ENCODE measurements around the gene GJA4. TPM values are rescaled to one million over a fixed set of nuclear protein-coding genes. Genes with fewer than 3 reads are reported as not detected.

GJA4 gene
- total and polyA plus RNA-seq, 2 of the 8 experiments (the other 6 are each of a cell fraction or from before 2014, with no cell fraction given), result 3.2 to 3.9 TPM

- TF ChIP-seq CHD7 (IDR thresholded peaks at IDR 0.05; ENCODE audit: insufficient replicate concordance, low read length) (no peak), CHD1 (IDR thresholded peaks at IDR 0.05; ENCODE audit: low read depth, low read length) (no peak), EZH2 (IDR thresholded peaks at IDR 0.05; ENCODE audit: low read depth, low read length, severe bottlenecking) (no peak), SIRT6 (IDR thresholded peaks at IDR 0.05; ENCODE audit: low read length) (no peak), PHF8 (conservative IDR thresholded peaks at IDR 0.05; ENCODE audit: low read depth, low read length) (no peak), CEBPB (IDR thresholded peaks at IDR 0.05; ENCODE audit: low read depth, low read length) (no peak), MAFK (IDR thresholded peaks at IDR 0.05; ENCODE audit: low read depth, low read length) (no peak), BCL11A (IDR thresholded peaks at IDR 0.05; ENCODE audit: low read depth in 2 of 2, low read length in 2 of 2) (no peak)
- TF ChIP-seq, protein P1, sequence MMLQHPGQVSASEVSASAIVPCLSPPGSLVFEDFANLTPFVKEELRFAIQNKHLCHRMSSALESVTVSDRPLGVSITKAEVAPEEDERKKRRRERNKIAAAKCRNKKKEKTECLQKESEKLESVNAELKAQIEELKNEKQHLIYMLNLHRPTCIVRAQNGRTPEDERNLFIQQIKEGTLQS (IDR thresholded peaks at IDR 0.05; ENCODE audit: insufficient read depth, low read depth, low read length), result no peak
Measured at GRCh38 chr1:34755961-34756360, 36.8 kb upstream of the GJA4 start (continued).
